PC-9 (cell line): Measurements from ENCODE around the gene PTCRA. TPM values are rescaled to one million over a fixed set of nuclear protein-coding genes. Genes with fewer than 3 reads are reported as not detected.
A peak's percentile ranks its signal among the peaks of the same experiment; 100 is the strongest.

Source experiments
- BruUV-seq: library from RNA; stranded (reverse); fragments of 400-500 nt; replicated peaks from 2 replicates; lab custom pipeline; 2021; lab: Mats Ljungman, UMichigan
- CTCF ChIA-PET: fragments of 300-600 bp; sonication (Branson Sonifier 250); formaldehyde crosslinking; loops from one replicate; lab custom pipeline; 2022; ENCODE audit warnings: antibody characterized with exemption; lab: Charles Lee
- POLR2A ChIA-PET: fragments of 300-600 bp; sonication (Branson Sonifier 250); formaldehyde crosslinking; loops from one replicate; lab custom pipeline; 2022; ENCODE audit warnings: antibody characterized with exemption; ENCODE audit not compliant: unreplicated experiment; lab: Charles Lee
- DNase-seq, 2 experiments: peaks; one replicate each; pipeline versions ENCODE4 v3.0.0 to v3.0.0-alpha.2; 2015 to 2022; ENCODE audit warnings: mixed read lengths in 1 of 2
- H2AFZ ChIP-seq: fragments of 200-600 bp; sonication (generic); 2 replicates; pipeline ENCODE4 v1.8.1; 2017; ENCODE audit warnings: antibody characterized with exemption
- H3F3A ChIP-seq: fragments of 200-600 bp; sonication (generic); 2 replicates; pipeline ENCODE4 v1.8.1; 2017; ENCODE audit warnings: antibody characterized with exemption, mild to moderate bottlenecking, low read depth; ENCODE audit not compliant: insufficient read depth
- H3K27ac ChIP-seq: fragments of 200-600 bp; sonication (generic); 2 replicates; pipeline ENCODE4 v1.6.1; 2016; ENCODE audit warnings: mixed run types
- H3K27me3 ChIP-seq: fragments of 200-600 bp; sonication (generic); 2 replicates; pipeline ENCODE4 v1.6.1; 2016; ENCODE audit warnings: low read depth, mixed run types; ENCODE audit not compliant: insufficient read depth
- H3K36me3 ChIP-seq: fragments of 200-600 bp; sonication (generic); 2 replicates; pipeline ENCODE4 v1.6.1; 2016; ENCODE audit warnings: low read depth, mixed run types
- H3K4me1 ChIP-seq: fragments of 200-600 bp; sonication (generic); replicated peaks from 2 replicates; pipeline ENCODE4 v1.6.1; 2016; ENCODE audit warnings: mixed run types; ENCODE audit not compliant: insufficient read depth
- H3K4me2 ChIP-seq: fragments of 200-600 bp; sonication (generic); 2 replicates; pipeline ENCODE4 v1.6.1; 2017; ENCODE audit warnings: mixed run types
- H3K4me3 ChIP-seq: fragments of 200-600 bp; sonication (generic); 2 replicates; pipeline ENCODE4 v1.6.1; 2016; ENCODE audit warnings: mixed run types
- H3K79me2 ChIP-seq: fragments of 200-600 bp; sonication (generic); 2 replicates; pipeline ENCODE4 v1.6.1; 2017; ENCODE audit warnings: low read depth, mixed run types
- H3K9me2 ChIP-seq: fragments of 200-600 bp; sonication (generic); 2 replicates; pipeline ENCODE4 v1.8.1; 2017; ENCODE audit warnings: mild to moderate bottlenecking; ENCODE audit not compliant: insufficient read depth
- H3K9me3 ChIP-seq: fragments of 200-600 bp; sonication (generic); 2 replicates; pipeline ENCODE4 v1.8.1; 2016; ENCODE audit warnings: low read depth; ENCODE audit not compliant: insufficient read depth
- H4K20me1 ChIP-seq: fragments of 200-600 bp; sonication (generic); 2 replicates; pipeline ENCODE4 v1.8.1; 2017; ENCODE audit not compliant: insufficient read depth
- CTCF ChIP-seq: fragments of 200-600 bp; sonication (generic); conservative IDR thresholded peaks from 2 replicates; pipeline ENCODE4 v1.6.1; 2017; ENCODE audit warnings: mixed run types, antibody characterized with exemption, mild to moderate bottlenecking, moderate library complexity
- EZH2 ChIP-seq: fragments of 200-600 bp; sonication (generic); IDR thresholded peaks from 2 replicates; pipeline ENCODE4 v1.8.0; 2017; ENCODE audit warnings: antibody characterized with exemption, low read depth
- intact Hi-C: fragments of 100-400 bp; cut with micrococcal nuclease; formaldehyde crosslinking; loops from one replicate; pipeline ENCODE4 v1.10.0; 2022; ENCODE audit not compliant: unreplicated experiment
- total RNA-seq: library from RNA; stranded (reverse); gene quantifications from 2 replicates; pipeline ENCODE4 v1.2.3, GENCODE V29; 2021

PTCRA gene
- total RNA-seq, 1 experiment from 2014 or later, result not detected

- H3K9me2 ChIP-seq, result no peaks in the 10 kb centered on the region
- no peaks in the 10 kb centered on the region for H3K9me3 ChIP-seq
- H3F3A ChIP-seq, result no peaks in the 10 kb centered on the region; the same call in 1 of the 2 replicates
- H3K27me3 ChIP-seq, result peaks cover 4% of the 10 kb centered on the region; the same call in 1 of the 2 replicates
- H3K79me2 ChIP-seq, result no peaks in the 10 kb centered on the region
- H2AFZ ChIP-seq, result no peak overlapping the region
- H3K36me3 ChIP-seq, result no peaks in the 10 kb centered on the region
- BruUV-seq, result no TSS peak
- no peak overlapping the region for H3K4me2 ChIP-seq
- ChIA-PET CTCF (no interaction called here), POLR2A (no interaction called here)
- no peaks in the 10 kb centered on the region for H4K20me1 ChIP-seq
- H3K4me1 ChIP-seq, result 0 out of 2 replicates have a peak, but pooled peaks cover 1% of the 10 kb centered on the region
- intact Hi-C loops, result loop anchor here (5.0 kb wide), 1 partner anchor 1529 kb away; no protein-coding TSS in a partner anchor
- H3K27ac ChIP-seq, result no peak overlapping the region
- TF ChIP-seq CTCF, result no peak
- no peak for DNase-seq
- no peak overlapping the region for H3K4me3 ChIP-seq
These were observed 19.6 kb upstream of the PTCRA start for GRCh38 chr6:42896178-42896719.

- no peak overlapping the region for H2AFZ ChIP-seq
- no peaks in the 10 kb centered on the region for H3K9me2 ChIP-seq
- intact Hi-C loops, result loop anchor here (1.0 to 5.0 kb wide), 2 partner anchors 238 to 1532 kb away; no protein-coding TSS in a partner anchor
- H3K4me2 ChIP-seq, result peak overlapping the region; percentile 49; the same call in 1 of the 2 replicates
- ChIA-PET CTCF (no interaction called here), POLR2A (no interaction called here)
- H3K79me2 ChIP-seq, result no peaks in the 10 kb centered on the region
- no peaks in the 10 kb centered on the region; the same call in 1 of the 2 replicates for H3F3A ChIP-seq
- H4K20me1 ChIP-seq, result no peaks in the 10 kb centered on the region
- peak; percentile 57 to 59 for DNase-seq
- peaks cover 4% of the 10 kb centered on the region; the same call in 1 of the 2 replicates for H3K27me3 ChIP-seq
- H3K4me1 ChIP-seq, result no peaks in the 10 kb centered on the region
- H3K4me3 ChIP-seq, result no peak overlapping the region
- BruUV-seq, result no TSS peak
- H3K9me3 ChIP-seq, result no peaks in the 10 kb centered on the region
- H3K27ac ChIP-seq, result no peak overlapping the region
- H3K36me3 ChIP-seq, result no peaks in the 10 kb centered on the region
- TF ChIP-seq CTCF, result peak; percentile 90
- TF ChIP-seq EZH2, result no peak
These were observed 16.9 kb upstream of the PTCRA start for GRCh38 chr6:42898891-42899361.

- H3K4me2 ChIP-seq, result no peak overlapping the region
- DNase-seq, result no peak
These were observed 16.0 kb upstream of the PTCRA start for GRCh38 chr6:42899871-42900270.

More at GRCh38 chr6:42899871-42900270, 16.0 kb upstream of the PTCRA start:
- peaks cover 4% of the 10 kb centered on the region; the same call in 1 of the 2 replicates for H3K27me3 ChIP-seq
- no peak overlapping the region for H3K27ac ChIP-seq
- H3K4me3 ChIP-seq, result no peak overlapping the region
- no peak overlapping the region for H2AFZ ChIP-seq
- no peak for TF ChIP-seq CTCF
- no peak for TF ChIP-seq EZH2
- ChIA-PET CTCF (interaction anchor here (1.1 kb wide), 1 partner anchor 453 kb away, joined by 3 read pairs; no protein-coding TSS in a partner anchor), POLR2A (no interaction called here)
- intact Hi-C loops, result loop anchor here (1.0 to 10.0 kb wide), 6 partner anchors 115 to 1555 kb away; partner anchors contain the start of genes KLHDC3 and MEA1
- H4K20me1 ChIP-seq, result no peaks in the 10 kb centered on the region
- H3K9me3 ChIP-seq, result no peaks in the 10 kb centered on the region
- H3K79me2 ChIP-seq, result no peaks in the 10 kb centered on the region
- BruUV-seq, result no TSS peak
- H3K9me2 ChIP-seq, result no peaks in the 10 kb centered on the region
- H3K36me3 ChIP-seq, result no peaks in the 10 kb centered on the region
- no peaks in the 10 kb centered on the region; the same call in 1 of the 2 replicates for H3F3A ChIP-seq
- H3K4me1 ChIP-seq, result no peaks in the 10 kb centered on the region
